ENCODE data around the gene TNNC1. TPM values are rescaled to one million over a fixed set of nuclear protein-coding genes. Genes with fewer than 3 reads are reported as not detected.

TNNC1 gene
- total RNA-seq, 1 experiment from 2014 or later, result 5.6 TPM

GRCh38 chr3:52456169-52456799 is 2.4 kb upstream of the TNNC1 start:
- ATAC-seq (peak; percentile 29), DNase-seq (ENCODE audit: low spot score) (no peak)
- peak overlapping the region; percentile 50 for H3K27ac Mint-ChIP-seq

GRCh38 chr3:52455283-52456168 is 1.7 kb upstream of the TNNC1 start, which contains the start of gene NISCH:
NISCH (plus strand) TSS chr3:52455604; CDS start chr3:52455642, 38 bp downstream.
- ChIA-PET POLR2A (no interaction called here), CTCF (interaction anchor here (1.4 kb wide), 1 partner anchor 70 kb away, joined by 6 read pairs; no protein-coding TSS in a partner anchor)
- H3K4me1 Mint-ChIP-seq, result peaks cover 28% of the 10 kb centered on the region
- TF ChIP-seq FOXP4 (CRISPR knock-in tag; IDR thresholded peaks at IDR 0.05) (0 out of 2 replicates have a peak, but pooled peaks have one; percentile 31), SP1 (CRISPR knock-in tag; conservative IDR thresholded peaks at IDR 0.05) (0 out of 2 replicates have a peak, but pooled peaks have one; percentile 61), KAT7 (CRISPR knock-in tag; IDR thresholded peaks at IDR 0.05; ENCODE audit: borderline replicate concordance) (no peak), E2F5 (CRISPR knock-in tag; IDR thresholded peaks at IDR 0.05) (peak; percentile 88), USF1 (CRISPR knock-in tag; IDR thresholded peaks at IDR 0.05) (peak; percentile 72), ZBTB21 (CRISPR knock-in tag; IDR thresholded peaks at IDR 0.05; ENCODE audit: borderline replicate concordance) (no peak), NR2C2 (CRISPR knock-in tag; IDR thresholded peaks at IDR 0.05) (no peak), ZNF232 (CRISPR knock-in tag; IDR thresholded peaks at IDR 0.05) (peak; percentile 81; the same call in 1 of the 2 replicates), ZMAT4 (CRISPR knock-in tag; IDR thresholded peaks at IDR 0.05) (no peak), MAX (CRISPR knock-in tag; IDR thresholded peaks at IDR 0.05) (peak; percentile 79)
- TF ChIP-seq, protein P1, sequence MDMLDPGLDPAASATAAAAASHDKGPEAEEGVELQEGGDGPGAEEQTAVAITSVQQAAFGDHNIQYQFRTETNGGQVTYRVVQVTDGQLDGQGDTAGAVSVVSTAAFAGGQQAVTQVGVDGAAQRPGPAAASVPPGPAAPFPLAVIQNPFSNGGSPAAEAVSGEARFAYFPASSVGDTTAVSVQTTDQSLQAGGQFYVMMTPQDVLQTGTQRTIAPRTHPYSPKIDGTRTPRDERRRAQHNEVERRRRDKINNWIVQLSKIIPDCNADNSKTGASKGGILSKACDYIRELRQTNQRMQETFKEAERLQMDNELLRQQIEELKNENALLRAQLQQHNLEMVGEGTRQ (CRISPR knock-in tag; IDR thresholded peaks at IDR 0.05), result peak; percentile 76
- TF ChIP-seq, protein P2, sequence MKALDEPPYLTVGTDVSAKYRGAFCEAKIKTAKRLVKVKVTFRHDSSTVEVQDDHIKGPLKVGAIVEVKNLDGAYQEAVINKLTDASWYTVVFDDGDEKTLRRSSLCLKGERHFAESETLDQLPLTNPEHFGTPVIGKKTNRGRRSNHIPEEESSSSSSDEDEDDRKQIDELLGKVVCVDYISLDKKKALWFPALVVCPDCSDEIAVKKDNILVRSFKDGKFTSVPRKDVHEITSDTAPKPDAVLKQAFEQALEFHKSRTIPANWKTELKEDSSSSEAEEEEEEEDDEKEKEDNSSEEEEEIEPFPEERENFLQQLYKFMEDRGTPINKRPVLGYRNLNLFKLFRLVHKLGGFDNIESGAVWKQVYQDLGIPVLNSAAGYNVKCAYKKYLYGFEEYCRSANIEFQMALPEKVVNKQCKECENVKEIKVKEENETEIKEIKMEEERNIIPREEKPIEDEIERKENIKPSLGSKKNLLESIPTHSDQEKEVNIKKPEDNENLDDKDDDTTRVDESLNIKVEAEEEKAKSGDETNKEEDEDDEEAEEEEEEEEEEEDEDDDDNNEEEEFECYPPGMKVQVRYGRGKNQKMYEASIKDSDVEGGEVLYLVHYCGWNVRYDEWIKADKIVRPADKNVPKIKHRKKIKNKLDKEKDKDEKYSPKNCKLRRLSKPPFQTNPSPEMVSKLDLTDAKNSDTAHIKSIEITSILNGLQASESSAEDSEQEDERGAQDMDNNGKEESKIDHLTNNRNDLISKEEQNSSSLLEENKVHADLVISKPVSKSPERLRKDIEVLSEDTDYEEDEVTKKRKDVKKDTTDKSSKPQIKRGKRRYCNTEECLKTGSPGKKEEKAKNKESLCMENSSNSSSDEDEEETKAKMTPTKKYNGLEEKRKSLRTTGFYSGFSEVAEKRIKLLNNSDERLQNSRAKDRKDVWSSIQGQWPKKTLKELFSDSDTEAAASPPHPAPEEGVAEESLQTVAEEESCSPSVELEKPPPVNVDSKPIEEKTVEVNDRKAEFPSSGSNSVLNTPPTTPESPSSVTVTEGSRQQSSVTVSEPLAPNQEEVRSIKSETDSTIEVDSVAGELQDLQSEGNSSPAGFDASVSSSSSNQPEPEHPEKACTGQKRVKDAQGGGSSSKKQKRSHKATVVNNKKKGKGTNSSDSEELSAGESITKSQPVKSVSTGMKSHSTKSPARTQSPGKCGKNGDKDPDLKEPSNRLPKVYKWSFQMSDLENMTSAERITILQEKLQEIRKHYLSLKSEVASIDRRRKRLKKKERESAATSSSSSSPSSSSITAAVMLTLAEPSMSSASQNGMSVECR (CRISPR knock-in tag; IDR thresholded peaks at IDR 0.05; ENCODE audit: borderline replicate concordance), result peak; percentile 69; the same call in 1 of the 2 replicates

More at GRCh38 chr3:52456169-52456799, 2.4 kb upstream of the TNNC1 start:
- H3K4me1 Mint-ChIP-seq, result peaks cover 28% of the 10 kb centered on the region
- POLR2A ChIA-PET, result no interaction called here
- no peaks in the 10 kb centered on the region for H3K9me3 Mint-ChIP-seq
- peaks cover 35% of the 10 kb centered on the region for H3K36me3 Mint-ChIP-seq
- TF ChIP-seq FOXP1 (CRISPR knock-in tag; IDR thresholded peaks at IDR 0.05; ENCODE audit: borderline replicate concordance), result peak; percentile 67; the same call in 1 of the 2 replicates
- no peak for TF ChIP-seq JUN (CRISPR knock-in tag; IDR thresholded peaks at IDR 0.05)
- TF ChIP-seq MAX (CRISPR knock-in tag; IDR thresholded peaks at IDR 0.05), result peak; percentile 58
- TF ChIP-seq, protein P3, sequence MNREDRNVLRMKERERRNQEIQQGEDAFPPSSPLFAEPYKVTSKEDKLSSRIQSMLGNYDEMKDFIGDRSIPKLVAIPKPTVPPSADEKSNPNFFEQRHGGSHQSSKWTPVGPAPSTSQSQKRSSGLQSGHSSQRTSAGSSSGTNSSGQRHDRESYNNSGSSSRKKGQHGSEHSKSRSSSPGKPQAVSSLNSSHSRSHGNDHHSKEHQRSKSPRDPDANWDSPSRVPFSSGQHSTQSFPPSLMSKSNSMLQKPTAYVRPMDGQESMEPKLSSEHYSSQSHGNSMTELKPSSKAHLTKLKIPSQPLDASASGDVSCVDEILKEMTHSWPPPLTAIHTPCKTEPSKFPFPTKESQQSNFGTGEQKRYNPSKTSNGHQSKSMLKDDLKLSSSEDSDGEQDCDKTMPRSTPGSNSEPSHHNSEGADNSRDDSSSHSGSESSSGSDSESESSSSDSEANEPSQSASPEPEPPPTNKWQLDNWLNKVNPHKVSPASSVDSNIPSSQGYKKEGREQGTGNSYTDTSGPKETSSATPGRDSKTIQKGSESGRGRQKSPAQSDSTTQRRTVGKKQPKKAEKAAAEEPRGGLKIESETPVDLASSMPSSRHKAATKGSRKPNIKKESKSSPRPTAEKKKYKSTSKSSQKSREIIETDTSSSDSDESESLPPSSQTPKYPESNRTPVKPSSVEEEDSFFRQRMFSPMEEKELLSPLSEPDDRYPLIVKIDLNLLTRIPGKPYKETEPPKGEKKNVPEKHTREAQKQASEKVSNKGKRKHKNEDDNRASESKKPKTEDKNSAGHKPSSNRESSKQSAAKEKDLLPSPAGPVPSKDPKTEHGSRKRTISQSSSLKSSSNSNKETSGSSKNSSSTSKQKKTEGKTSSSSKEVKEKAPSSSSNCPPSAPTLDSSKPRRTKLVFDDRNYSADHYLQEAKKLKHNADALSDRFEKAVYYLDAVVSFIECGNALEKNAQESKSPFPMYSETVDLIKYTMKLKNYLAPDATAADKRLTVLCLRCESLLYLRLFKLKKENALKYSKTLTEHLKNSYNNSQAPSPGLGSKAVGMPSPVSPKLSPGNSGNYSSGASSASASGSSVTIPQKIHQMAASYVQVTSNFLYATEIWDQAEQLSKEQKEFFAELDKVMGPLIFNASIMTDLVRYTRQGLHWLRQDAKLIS (CRISPR knock-in tag; IDR thresholded peaks at IDR 0.05; ENCODE audit: borderline replicate concordance), result no peak
- CTCF ChIA-PET, result interaction anchor here (1.0 to 1.4 kb wide), 2 partner anchors 26 to 71 kb away, joined by 3 to 6 read pairs; no protein-coding TSS in a partner anchor
- no peaks in the 10 kb centered on the region; the same call in 1 of the 2 replicates for H3K27me3 Mint-ChIP-seq (ENCODE audit: low read depth)
- peak overlapping the region; percentile 98 for H3K4me3 Mint-ChIP-seq

More at GRCh38 chr3:52455283-52456168, 1.7 kb upstream of the TNNC1 start, which contains the start of gene NISCH:
- ATAC-seq, result peak; percentile 56
- Mint-ChIP-seq H3K27ac (peak within 1 kb of the TSS; percentile 90), H3K36me3 (peaks cover 31% of the 10 kb centered on the region), H3K27me3 (ENCODE audit: low read depth) (no peaks in the 10 kb centered on the region; the same call in 1 of the 2 replicates), H3K4me3 (peak within 1 kb of the TSS; percentile 98), H3K9me3 (no peaks in the 10 kb centered on the region)
- peak; percentile 85 for DNase-seq (ENCODE audit: low spot score)

All from WTC11 (cell line).